Adipose tissue (tissue), 3 donors: ENCODE measurements around the gene BCAS3. TPM values are rescaled to one million over a fixed set of nuclear protein-coding genes. Genes with fewer than 3 reads are reported as not detected.
"Not testable (repeated sequence)": the region's sequence is repeated elsewhere in the genome, so short reads cannot be mapped to it uniquely, and the experiment has no call there.

ENCODE experiments used
- H3K27ac ChIP-seq: one replicate; pipeline ENCODE4 v1.5.1; 2013; ENCODE audit warnings: low read depth, low read length
- WGBS, 3 donors: extraction: QIAGEN DNeasy Blood & Tissue Kit; methylation state at CpG; one replicate each; pipeline ENCODE4 v1.1.7; 2013; 5-methylcytosine and 5-hydroxymethylcytosine counted together
- polyA plus RNA-seq, 3 donors: library from polyadenylated mRNA; stranded (reverse); fragments of 200-250 nt; gene quantifications; one replicate each; pipeline ENCODE4 v1.2.3, GENCODE V29; 2013
- donor health status: healthy with polysubstance abuse.
- donor health status: Bipolar disorder and iron deficiency.
- donor health status: healthy.

BCAS3 gene
- polyA plus RNA-seq, 3 donors, result 5.2 to 8.5 (median 5.4) TPM

- 83 to 89% (median 87%) methylated on average over 4 of the region's 4 CpGs for WGBS, 3 donors
- no peak overlapping the region for H3K27ac ChIP-seq
These were observed 743.2 kb downstream of the BCAS3 start for GRCh38 chr17:61420745-61421398.

GRCh38 chr17:61421460-61421859 lies 743.8 kb downstream of the BCAS3 start:
- WGBS, 3 donors, result 85 to 90% (median 86%) methylated on average over 4 of the region's 4 CpGs
- no peak overlapping the region for H3K27ac ChIP-seq

DNA sequence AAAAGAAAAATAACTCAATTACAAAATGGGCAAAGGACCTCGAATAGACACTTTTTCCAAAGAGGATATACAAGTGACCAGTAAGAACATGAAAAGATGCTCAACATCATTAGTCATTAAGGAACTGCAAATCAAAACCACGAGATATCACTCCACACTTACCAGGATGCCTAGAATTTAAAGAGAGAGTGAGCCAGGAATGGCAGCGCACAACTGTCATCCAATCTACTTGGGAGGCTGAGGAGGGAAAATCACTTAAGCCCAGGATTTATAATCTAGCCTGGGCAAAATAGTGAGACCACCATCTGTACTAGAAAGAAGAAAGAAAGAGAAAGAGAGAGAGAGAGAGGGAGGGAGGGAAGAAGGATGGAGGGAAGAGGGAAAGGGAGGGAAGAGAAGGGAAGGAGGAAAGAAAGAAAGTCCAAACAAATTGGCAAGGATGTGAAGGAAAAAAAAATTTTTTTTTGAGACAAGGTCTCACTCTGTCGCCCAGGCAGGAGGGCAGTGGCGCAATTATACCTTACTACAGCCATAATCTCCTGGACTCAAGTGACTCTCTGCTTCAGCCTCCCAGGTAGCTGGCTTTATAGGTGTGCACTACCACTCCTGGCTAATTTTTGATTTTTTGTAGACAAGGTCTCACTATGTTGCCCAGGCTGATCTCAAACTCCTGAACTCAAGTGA lies 744.6 kb downstream of the BCAS3 start:
- WGBS, 3 donors, result 66 to 72% (median 69%) methylated on average over 5 of the region's 5 CpGs
- no peak overlapping the region for H3K27ac ChIP-seq

DNA sequence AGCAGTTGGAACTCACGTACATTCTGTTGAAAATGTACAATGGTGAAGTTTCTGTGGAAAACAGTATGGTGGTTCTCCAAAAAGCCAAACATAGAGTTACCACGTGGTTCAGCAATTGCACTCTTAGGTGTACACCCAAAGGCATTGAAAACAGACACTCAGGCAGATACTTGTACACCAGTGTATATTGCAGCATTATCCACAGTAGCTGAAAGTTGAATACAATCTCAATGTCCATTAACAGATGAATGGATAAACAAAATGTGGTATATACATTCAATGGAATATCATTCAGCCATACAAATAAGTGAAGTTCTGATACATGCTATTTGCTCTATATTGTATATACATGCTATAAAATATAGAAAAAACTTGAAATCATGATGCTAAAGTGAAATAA lies 745.2 kb downstream of the BCAS3 start:
- no peak overlapping the region for H3K27ac ChIP-seq
- WGBS, 3 donors, result 36 to 47% (median 38%) methylated on average over 2 of the region's 2 CpGs

GRCh38 chr17:61423967-61424649 lies 746.5 kb downstream of the BCAS3 start:
- no peak overlapping the region for H3K27ac ChIP-seq
- WGBS, 3 donors, result 81 to 84% (median 82%) methylated on average over 10 of the region's 10 CpGs

DNA sequence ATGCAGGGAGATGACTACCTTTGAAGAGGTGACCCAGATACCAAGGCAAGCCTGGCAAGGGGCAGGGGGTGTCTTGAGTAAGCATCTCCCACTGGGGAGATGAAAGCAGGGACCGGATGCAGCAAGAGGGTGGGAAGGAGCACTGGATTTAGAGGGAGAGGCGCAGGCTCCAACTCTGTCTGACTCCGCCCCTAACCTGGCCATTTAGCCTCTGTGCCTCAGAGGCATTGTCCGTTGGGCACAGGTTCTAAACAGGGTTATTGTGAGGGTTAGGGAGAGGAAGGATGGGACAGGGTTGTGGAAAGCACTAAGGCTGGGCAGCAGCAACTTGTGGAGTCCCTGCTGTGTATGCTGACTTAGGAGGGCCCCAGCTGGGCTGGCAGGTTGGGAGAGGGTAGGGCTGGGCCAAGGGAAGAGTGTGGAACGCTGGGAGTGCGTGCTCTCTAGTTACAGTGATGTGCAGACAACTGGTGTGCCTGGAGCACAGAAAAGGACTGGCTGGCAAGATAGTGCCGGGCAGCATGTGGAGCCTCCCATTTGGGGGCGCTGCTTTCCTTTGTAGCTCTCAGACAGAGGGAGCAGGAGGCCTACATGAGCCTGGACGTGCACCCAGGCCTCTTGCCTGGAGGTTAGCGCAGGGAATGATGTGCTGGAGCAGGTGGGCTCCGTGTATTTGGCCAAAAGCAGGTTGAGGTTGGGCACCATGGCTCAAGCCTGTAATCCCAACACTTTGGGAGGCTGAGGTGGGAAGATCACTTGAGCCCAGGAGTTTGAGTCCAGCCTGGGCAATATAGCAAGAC lies 748.2 kb downstream of the BCAS3 start:
- WGBS, 3 donors, result 47 to 52% (median 52%) methylated on average over 11 of the region's 11 CpGs
- H3K27ac ChIP-seq, result no peak overlapping the region

GRCh38 chr17:61426482-61427304 lies 749.0 kb downstream of the BCAS3 start:
- no peak overlapping the region for H3K27ac ChIP-seq
- 80 to 83% (median 81%) methylated on average over 10 of the region's 10 CpGs for WGBS, 3 donors

GRCh38 chr17:61427567-61427966 lies 749.9 kb downstream of the BCAS3 start:
- no peak overlapping the region for H3K27ac ChIP-seq

GRCh38 chr17:61429274-61429673 lies 751.6 kb downstream of the BCAS3 start:
- H3K27ac ChIP-seq, result no peak overlapping the region
- 54 to 56% (median 56%) methylated on average over 1 of the region's 1 CpG for WGBS, 3 donors

DNA sequence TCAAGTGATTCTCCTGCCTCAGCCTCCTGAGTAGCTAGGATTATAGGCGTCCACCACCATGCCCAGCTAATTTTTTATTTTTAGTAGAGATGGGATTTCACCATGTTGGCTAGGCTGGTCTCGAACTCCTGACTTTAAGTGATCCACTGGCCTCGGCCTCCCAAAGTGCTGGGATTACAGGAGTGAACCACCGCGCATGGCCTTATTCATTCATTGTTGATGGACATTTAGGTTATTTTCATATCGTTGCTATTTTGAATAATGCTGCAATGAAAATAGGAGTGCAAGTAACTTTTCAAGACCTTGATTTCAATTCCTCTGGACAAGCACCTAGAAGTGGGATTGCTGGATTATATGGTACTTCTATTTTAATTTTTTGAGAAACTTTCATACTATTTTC lies 752.2 kb downstream of the BCAS3 start:
- 90 to 93% (median 91%) methylated on average over 6 of the region's 6 CpGs for WGBS, 3 donors
- H3K27ac ChIP-seq, result not testable (repeated sequence)

- WGBS, 3 donors, result 77 to 81% (median 78%) methylated on average over 4 of the region's 4 CpGs
- no peak overlapping the region for H3K27ac ChIP-seq
These were observed 754.1 kb downstream of the BCAS3 start for GRCh38 chr17:61431594-61432311.

- no peak overlapping the region for H3K27ac ChIP-seq
These were observed 758.6 kb downstream of the BCAS3 start for GRCh38 chr17:61436273-61436672.

GRCh38 chr17:61436995-61437704 lies 759.5 kb downstream of the BCAS3 start:
- no peak overlapping the region for H3K27ac ChIP-seq

DNA sequence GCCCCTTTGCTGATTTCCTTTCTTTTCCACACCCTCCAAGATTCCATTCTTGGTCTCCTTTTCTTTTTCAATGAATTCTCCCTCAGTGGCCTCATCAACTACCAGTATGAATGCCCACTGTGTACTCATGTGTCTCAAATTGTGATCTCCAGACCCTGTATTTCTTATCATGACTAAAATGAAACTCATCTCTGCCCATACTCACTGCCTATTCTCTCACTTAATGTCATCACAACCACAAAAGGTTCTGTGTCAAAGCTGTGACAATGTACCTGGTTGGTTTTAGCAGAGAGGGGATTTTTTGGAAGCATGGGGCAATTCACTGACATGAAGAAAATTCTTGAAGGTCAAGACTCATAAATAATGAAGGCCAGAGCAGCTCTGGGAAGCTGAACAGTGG lies 763.0 kb downstream of the BCAS3 start:
- no peak overlapping the region for H3K27ac ChIP-seq

DNA sequence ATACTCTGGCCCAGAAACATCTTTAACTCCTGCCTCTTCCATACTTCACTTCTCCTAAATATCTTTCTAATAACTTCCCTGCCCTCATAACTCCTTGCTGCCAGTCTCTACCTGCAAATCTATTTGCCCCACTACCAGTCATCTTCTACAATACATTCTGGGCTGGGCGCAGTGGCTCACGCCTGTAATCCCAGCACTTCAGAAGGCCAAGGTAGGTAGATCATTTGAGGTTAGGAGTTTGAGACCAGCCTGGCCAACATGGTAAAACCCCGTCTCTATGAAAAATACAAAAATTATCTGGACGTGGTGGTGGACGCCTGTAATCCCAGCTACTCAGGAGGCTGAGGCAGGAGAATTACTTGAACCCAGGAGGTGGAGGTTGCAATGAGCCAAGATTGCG lies 763.9 kb downstream of the BCAS3 start:
- WGBS, 3 donors, result 91 to 99% (median 96%) methylated on average over 6 of the region's 6 CpGs
- not testable (repeated sequence) for H3K27ac ChIP-seq

DNA sequence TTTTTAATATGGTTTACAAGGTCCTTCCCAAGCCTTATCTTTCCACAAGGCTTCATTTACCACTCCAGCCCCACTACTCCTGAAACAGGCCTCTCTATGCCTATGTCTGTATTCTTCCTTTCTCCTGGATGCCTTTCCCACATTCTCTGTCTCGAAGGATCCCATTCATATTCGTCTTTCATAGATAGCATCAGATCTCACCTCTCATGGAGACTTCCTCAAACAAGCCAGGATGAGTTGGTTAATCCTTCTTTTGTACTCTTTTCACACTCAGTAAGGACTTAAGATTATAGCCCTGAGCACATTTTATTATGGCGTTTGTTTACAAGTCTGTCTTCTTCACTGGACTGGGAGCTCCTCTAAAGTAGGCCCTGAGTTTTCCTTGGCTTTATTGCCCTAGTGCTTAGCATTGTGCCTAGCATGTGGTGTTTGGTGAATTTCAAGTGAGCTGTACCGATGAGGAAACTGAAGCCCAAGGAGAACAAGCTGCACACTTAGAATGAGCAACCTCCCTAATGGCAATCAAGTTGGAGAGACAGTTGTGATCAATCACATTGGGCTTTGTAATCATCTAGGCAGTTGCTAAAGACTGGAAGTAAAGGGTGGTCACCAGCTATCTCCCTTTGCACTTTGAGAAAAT lies 764.6 kb downstream of the BCAS3 start:
- 64 to 75% (median 73%) methylated on average over 4 of the region's 4 CpGs for WGBS, 3 donors

More for the DNA sequence above, 764.6 kb downstream of the BCAS3 start:
- no peak overlapping the region for H3K27ac ChIP-seq
